BJ (cell line): ENCODE measurements around the gene RAB21. TPM values are rescaled to one million over a fixed set of nuclear protein-coding genes. Genes with fewer than 3 reads are reported as not detected.
A peak's percentile ranks its signal among the peaks of the same experiment; 100 is the strongest.

Source experiments
- CTCF ChIA-PET: fragments of 350-600 bp; formaldehyde crosslinking; extraction: SDS; loops from one replicate; lab custom pipeline; 2021; ENCODE audit warnings: antibody characterized with exemption, inconsistent platforms; lab: Yijun Ruan, JAX
- POLR2A ChIA-PET: fragments of 300-600 bp; sonication (Branson Sonifier 250); formaldehyde crosslinking; extraction: SDS; loops from one replicate; lab custom pipeline; 2021; ENCODE audit warnings: antibody characterized with exemption; lab: Charles Lee
- DNase-seq: peaks from one replicate; pipeline ENCODE4 v3.0.0-alpha.2; 2011; ENCODE audit warnings: low read depth
- H3K27me3 ChIP-seq: 2 replicates; pipeline ENCODE4 v1.6.0; 2011; ENCODE audit warnings: low read length; ENCODE audit not compliant: control insufficient read depth, insufficient read depth
- H3K36me3 ChIP-seq: 2 replicates; pipeline ENCODE4 v1.5.1; 2011; ENCODE audit warnings: low read length; ENCODE audit not compliant: control insufficient read depth, insufficient read depth
- H3K4me3 ChIP-seq: 2 replicates; pipeline ENCODE4 v1.5.1; 2011; ENCODE audit warnings: low read depth, mild to moderate bottlenecking, control low read depth, low read length
- CTCF ChIP-seq: IDR thresholded peaks from 2 replicates; pipeline ENCODE4 v1.5.1; 2011; ENCODE audit warnings: low read depth, mild to moderate bottlenecking, control low read depth, inconsistent platforms, low read length, moderate library complexity; ENCODE audit not compliant: insufficient read depth
- polyA plus RNA-seq: library from polyadenylated mRNA; depleted of rRNA; stranded (reverse); fragments of >200 nt; gene quantifications from 2 replicates; pipeline ENCODE4 v1.2.3, GENCODE V29; 2011

Gene RAB21
- polyA plus RNA-seq, 1 experiment: 3.6 TPM

GRCh38 chr12:71771069-71771468, 16.4 kb downstream of the RAB21 start:
- H3K27me3 ChIP-seq: no peaks in the 10 kb centered on the region
- no peak overlapping the region for H3K4me3 ChIP-seq
- H3K36me3 ChIP-seq: 0 out of 2 replicates have a peak, but pooled peaks cover 1% of the 10 kb centered on the region
- POLR2A ChIA-PET: no interaction called here
- TF ChIP-seq CTCF: no peak
- DNase-seq: no peak
- CTCF ChIA-PET: interaction anchor here (2.2 kb wide), 1 partner anchor 9 kb away, joined by 8 read pairs; no protein-coding TSS in a partner anchor

- POLR2A ChIA-PET: no interaction called here
These were observed 18.1 kb downstream of the RAB21 start for GRCh38 chr12:71772735-71773134.

GRCh38 chr12:71780237-71780822, 25.7 kb downstream of the RAB21 start:
- POLR2A ChIA-PET: no interaction called here
- DNase-seq: no peak
- H3K4me3 ChIP-seq: no peak overlapping the region
- peak; percentile 73 for TF ChIP-seq CTCF
- no peaks in the 10 kb centered on the region for H3K27me3 ChIP-seq
- CTCF ChIA-PET: interaction anchor here (0.5 to 2.4 kb wide), 24 partner anchors 9 to 710 kb away, joined by 3 to 10 read pairs (median 3); partner anchors contain the start of genes TBC1D15 and TPH2
- H3K36me3 ChIP-seq: no peaks in the 10 kb centered on the region

More at GRCh38 chr12:71772735-71773134, 18.1 kb downstream of the RAB21 start:
- Histone ChIP-seq H3K27me3 (no peaks in the 10 kb centered on the region), H3K36me3 (0 out of 2 replicates have a peak, but pooled peaks cover 1% of the 10 kb centered on the region), H3K4me3 (no peak overlapping the region)
- no peak for TF ChIP-seq CTCF
- DNase-seq: no peak
- CTCF ChIA-PET: interaction anchor here (2.2 kb wide), 1 partner anchor 7 kb away, joined by 8 read pairs; no protein-coding TSS in a partner anchor

- TF ChIP-seq CTCF: no peak
- POLR2A ChIA-PET: no interaction called here
These were observed 27.4 kb downstream of the RAB21 start for GRCh38 chr12:71782017-71782416.

GRCh38 chr12:71786829-71787228, 32.2 kb downstream of the RAB21 start:
- ChIA-PET CTCF (no interaction called here), POLR2A (interaction anchor here (0.5 kb wide), 1 partner anchor 601 kb away, joined by 3 read pairs; no protein-coding TSS in a partner anchor)
- no peaks in the 10 kb centered on the region for H3K27me3 ChIP-seq
- no peak for TF ChIP-seq CTCF
- no peak overlapping the region for H3K4me3 ChIP-seq
- no peaks in the 10 kb centered on the region; the same call in 1 of the 2 replicates for H3K36me3 ChIP-seq
- DNase-seq: no peak

More at GRCh38 chr12:71782017-71782416, 27.4 kb downstream of the RAB21 start:
- Histone ChIP-seq H3K27me3 (no peaks in the 10 kb centered on the region), H3K36me3 (no peaks in the 10 kb centered on the region), H3K4me3 (no peak overlapping the region)
- no peak for DNase-seq
- CTCF ChIA-PET: interaction anchor here (0.7 kb wide), 1 partner anchor 10 kb away, joined by 3 read pairs; no protein-coding TSS in a partner anchor
